ENCODE data around the gene CACNG4. TPM values are rescaled to one million over a fixed set of nuclear protein-coding genes. Genes with fewer than 3 reads are reported as not detected.
A peak's percentile ranks its signal among the peaks of the same experiment; 100 is the strongest.

CACNG4 gene
- polyA plus RNA-seq, 3 donors: 3.1 to 4.6 (median 3.5) TPM

- DNase-seq (ENCODE audit: extremely low read depth in 1 of 11, low read depth in 9 of 11, low spot score in 4 of 11): no peak
Observed at GRCh38 chr17:67050066-67050465, 85.6 kb downstream of the CACNG4 start.

GRCh38 chr17:67050471-67051154 lies 86.1 kb downstream of the CACNG4 start:
- DNase-seq (ENCODE audit: extremely low read depth in 1 of 11, low read depth in 9 of 11, low spot score in 4 of 11): no peak

DNA sequence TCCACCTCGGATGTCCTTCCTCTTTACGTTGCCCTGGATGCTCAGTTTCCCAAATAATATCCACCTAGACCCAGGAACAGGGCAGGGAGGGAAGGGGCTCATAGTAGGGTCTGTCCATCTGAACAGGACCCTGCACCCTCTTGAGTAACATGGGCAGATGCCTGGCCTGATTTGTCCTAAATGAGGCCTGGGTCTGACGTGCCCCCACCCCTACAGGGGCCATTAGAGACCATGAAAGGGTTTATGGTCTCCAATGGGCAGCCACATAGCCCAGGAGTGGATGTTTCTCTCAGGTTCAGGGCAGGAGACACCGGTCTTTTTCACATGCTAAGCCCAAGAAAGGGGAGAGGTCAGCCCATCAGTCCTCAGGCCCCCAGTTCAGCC lies 86.6 kb downstream of the CACNG4 start:
- no peak for DNase-seq (ENCODE audit: extremely low read depth in 1 of 11, low read depth in 9 of 11, low spot score in 4 of 11)

DNA sequence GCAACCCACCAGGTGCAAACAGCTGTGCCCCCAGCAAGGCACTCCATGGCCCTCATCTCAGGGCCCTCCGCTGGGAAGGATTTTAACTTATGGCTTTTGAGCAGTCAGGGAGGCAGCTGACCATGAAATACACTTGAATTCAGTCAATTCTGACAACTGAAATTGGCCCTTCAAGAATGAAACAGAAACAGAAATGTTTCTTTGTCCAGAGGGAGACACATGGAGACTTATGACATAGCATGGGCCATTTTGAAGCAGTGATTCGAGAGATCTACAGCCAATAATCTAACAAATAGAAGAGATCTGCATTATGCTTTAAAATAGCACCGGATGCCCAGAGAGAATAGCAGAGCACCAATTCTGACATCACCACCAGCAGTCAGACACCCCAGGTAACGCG lies 87.3 kb downstream of the CACNG4 start:
- no peak for DNase-seq (ENCODE audit: extremely low read depth in 1 of 11, low read depth in 9 of 11, low spot score in 4 of 11)

DNA sequence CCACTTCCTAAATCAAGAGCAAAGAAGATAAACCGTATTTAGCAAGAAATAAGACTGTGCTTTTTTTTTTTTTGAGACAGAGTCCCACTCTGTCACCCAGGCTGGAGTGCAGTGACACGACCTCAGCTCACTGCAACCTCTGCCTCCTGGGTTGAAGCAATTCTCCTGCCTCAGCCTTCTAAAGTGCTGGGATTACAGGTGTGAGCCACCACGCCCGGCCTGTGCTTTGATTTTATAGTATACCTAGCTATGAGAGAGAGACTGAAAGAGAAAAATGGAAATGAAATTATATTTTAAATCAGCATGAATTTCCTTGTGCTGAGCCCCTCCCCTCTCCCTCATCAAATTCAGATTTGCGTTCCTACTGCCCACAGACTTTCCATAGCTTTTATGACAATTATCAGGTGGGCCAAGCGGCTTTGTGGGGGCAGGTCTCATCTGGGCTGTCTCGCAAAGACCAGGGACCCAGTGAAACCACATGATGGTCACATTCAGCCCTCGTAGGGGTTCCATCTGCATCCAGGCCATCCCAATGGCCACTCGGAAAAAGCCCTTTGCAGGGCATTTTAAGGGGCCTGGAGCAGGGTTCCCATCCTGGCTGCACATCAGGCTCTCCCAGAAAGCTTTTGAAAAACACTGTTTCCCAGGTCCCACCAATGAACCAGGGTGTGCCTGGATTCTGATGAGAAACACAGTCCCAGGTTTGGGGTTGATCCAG lies 88.4 kb downstream of the CACNG4 start:
- DNase-seq (ENCODE audit: extremely low read depth in 1 of 11, low read depth in 9 of 11, low spot score in 4 of 11): no peak

DNA sequence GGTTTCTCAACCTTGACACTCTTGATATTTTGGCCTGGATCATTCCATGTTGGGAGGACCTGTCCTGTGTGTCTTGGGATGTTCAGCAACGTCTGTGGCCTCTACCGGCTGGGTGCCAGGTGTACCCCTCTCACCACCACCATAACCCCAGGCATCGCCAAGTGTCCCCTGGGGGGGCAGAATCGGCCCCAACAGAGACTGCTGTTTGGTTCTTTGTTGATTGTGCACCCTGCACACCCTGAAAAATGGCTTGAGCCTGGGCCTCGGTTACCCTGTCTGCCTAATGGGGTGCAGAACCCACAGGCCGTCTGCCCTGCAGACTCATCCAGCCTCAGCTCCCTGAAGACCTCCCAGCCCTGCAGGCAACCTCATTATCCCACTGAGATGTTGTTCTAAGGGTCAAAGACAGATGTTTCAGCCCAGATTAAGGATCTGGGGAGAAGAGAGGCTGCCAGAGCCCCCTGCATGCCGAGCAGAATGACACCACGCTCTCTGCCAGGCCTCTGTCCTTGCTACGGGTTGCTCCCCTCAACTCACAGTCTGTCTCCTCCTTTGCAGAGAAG lies 89.0 kb downstream of the CACNG4 start:
- DNase-seq (ENCODE audit: extremely low read depth in 1 of 11, low read depth in 9 of 11, low spot score in 4 of 11): no peak

- no peak for DNase-seq (ENCODE audit: extremely low read depth in 1 of 11, low read depth in 9 of 11, low spot score in 4 of 11)
Observed at GRCh38 chr17:67054011-67054591, 89.6 kb downstream of the CACNG4 start.

DNA sequence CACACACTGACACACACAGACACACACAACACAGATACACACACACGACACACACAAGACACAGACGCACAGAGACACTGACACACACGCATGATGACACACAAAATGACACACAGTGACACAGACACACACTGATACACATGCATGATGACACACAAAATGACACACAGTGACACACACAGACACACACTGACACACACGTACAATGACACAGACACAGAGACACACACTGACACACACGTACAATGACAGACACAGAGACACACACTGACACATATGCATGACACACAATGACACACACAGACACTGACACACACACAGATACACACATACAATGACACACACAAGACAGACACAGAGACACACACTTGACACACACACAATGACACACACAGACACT lies 90.1 kb downstream of the CACNG4 start:
- DNase-seq (ENCODE audit: extremely low read depth in 1 of 11, low read depth in 9 of 11, low spot score in 4 of 11): no peak

DNA sequence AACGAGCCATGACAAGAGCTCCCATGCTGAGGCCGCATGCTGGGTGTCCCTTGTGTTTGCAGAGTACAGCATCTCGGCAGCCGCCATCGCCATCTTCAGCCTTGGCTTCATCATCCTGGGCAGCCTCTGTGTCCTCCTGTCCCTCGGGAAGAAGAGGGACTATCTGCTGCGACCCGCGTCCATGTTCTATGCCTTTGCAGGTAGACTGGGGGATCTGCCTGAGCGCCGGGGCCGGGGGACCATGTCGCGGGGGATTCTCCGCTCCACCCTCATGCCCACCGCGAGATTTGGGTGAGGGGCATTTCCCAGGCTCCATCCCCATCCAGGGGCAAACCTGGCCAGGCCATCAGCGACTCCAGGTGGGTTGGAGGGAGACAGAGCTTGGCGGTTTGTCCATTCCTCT lies 90.5 kb downstream of the CACNG4 start:
- no peak for DNase-seq (ENCODE audit: extremely low read depth in 1 of 11, low read depth in 9 of 11, low spot score in 4 of 11)

DNA sequence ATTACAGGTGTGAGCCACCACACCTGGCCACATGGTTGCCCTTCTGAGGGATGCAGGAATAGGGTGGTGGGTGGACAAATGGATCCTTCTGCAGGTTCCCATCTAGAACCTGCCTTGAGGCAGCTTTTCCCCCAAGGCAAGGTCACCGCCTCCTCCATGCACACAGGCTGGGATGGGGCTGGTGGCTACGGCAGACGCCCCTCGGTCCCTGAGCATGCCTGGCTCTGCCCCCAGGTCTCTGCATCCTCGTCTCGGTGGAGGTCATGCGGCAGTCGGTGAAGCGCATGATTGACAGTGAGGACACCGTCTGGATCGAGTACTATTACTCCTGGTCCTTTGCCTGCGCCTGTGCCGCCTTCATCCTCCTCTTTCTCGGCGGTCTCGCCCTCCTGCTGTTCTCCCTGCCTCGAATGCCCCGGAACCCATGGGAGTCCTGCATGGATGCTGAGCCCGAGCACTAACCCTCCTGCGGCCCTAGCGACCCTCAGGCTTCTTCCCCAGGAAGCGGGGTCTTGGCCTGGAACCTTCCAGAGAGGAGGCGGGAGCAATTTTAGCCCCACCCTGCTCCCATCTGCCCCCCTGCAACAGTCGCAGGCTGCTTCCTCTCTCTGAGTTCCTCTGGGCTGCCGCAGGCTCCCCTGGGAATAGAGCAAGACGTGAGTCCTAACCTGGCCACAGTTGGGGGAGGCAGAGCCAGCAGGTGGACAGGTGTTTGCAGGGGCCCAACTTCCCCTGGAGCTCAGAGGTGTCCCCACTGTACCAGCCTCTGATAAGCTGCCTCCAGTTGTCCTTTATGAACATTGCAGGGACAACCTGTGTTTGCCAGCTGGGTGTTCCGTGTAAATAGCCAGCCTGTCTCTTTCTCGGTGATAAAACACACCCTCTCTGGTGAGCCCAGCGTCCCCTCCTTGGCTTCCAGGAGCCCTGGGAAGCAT lies 91.6 kb downstream of the CACNG4 start:
- no peak for DNase-seq (ENCODE audit: extremely low read depth in 1 of 11, low read depth in 9 of 11, low spot score in 4 of 11)

- no peak for DNase-seq (ENCODE audit: extremely low read depth in 1 of 11, low read depth in 9 of 11, low spot score in 4 of 11)
Observed at GRCh38 chr17:67056746-67057490, 92.4 kb downstream of the CACNG4 start.

DNA sequence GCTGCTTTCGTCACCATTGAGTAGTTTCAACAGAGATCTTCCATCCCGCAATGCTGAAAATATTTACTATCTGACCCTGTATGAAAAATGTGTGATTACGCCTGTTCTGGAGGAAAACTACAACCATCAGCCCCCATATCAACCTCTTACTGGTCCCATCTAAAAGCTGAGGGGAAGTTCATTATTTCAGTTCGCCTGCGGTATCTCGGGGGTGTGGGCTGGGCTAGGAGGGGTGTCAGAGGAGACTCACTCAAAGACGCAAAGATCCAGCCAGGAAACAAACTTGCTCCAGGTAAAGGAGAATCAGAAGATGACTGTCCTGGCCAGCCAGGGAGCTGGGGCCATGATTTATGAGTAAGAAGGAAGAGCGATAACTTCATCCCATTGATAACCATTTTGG lies 93.5 kb downstream of the CACNG4 start:
- DNase-seq (ENCODE audit: extremely low read depth in 1 of 11, low read depth in 9 of 11, low spot score in 4 of 11): no peak

GRCh38 chr17:67059372-67059771 lies 94.9 kb downstream of the CACNG4 start:
- DNase-seq (ENCODE audit: extremely low read depth in 1 of 11, low read depth in 9 of 11, low spot score in 4 of 11): no peak

- peak in 8 of 11 donors; percentile 22 to 46 (median 31) for DNase-seq (ENCODE audit: extremely low read depth in 1 of 11, low read depth in 9 of 11, low spot score in 4 of 11)
Observed at GRCh38 chr17:67063141-67063540, 98.6 kb downstream of the CACNG4 start.

DNA sequence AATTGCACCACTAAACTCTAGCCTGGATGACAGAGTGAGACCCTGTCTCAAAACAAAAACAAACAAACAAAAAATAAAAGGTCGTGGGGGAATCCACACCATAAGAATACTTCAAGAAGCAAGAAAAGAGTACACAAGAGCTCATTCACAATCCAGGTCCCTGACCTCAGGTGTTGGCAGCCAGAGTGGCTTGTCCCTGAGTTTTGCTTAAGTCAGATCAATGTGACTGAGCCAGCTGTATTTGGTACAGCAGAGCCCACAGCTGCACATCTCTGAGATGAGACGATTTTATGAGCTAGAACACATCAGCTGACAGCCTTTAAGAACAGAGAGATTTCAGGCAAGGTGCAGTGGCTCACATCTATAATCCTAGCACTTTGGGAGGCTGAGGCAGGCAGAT lies 102.2 kb downstream of the CACNG4 start:
- DNase-seq (ENCODE audit: extremely low read depth in 1 of 11, low read depth in 9 of 11, low spot score in 4 of 11): no peak

- DNase-seq (ENCODE audit: extremely low read depth in 1 of 11, low read depth in 9 of 11, low spot score in 4 of 11): peak in 6 of 11 donors; percentile 4 to 36 (median 22)
Observed at GRCh38 chr17:67067571-67068482, 103.3 kb downstream of the CACNG4 start.

GRCh38 chr17:67068999-67069398 lies 104.5 kb downstream of the CACNG4 start:
- no peak for DNase-seq (ENCODE audit: extremely low read depth in 1 of 11, low read depth in 9 of 11, low spot score in 4 of 11)

All from renal cortex interstitium (tissue), 11 donors.